H1 (cell line): Measurements from ENCODE around the gene NFKBIE. TPM values are rescaled to one million over a fixed set of nuclear protein-coding genes. Genes with fewer than 3 reads are reported as not detected.

Experiments
- CTCF ChIA-PET: fragments of 300-600 bp; sonication (Branson Sonifier 250); formaldehyde crosslinking; loops from one replicate; lab custom pipeline; 2021; ENCODE audit not compliant: partially characterized antibody; lab: Charles Lee
- POLR2A ChIA-PET: fragments of 300-600 bp; sonication (Branson Sonifier 250); formaldehyde crosslinking; loops from one replicate; lab custom pipeline; 2021; ENCODE audit warnings: inconsistent platforms; ENCODE audit not compliant: partially characterized antibody; lab: Charles Lee
- DNase-seq, 2 experiments: peaks; one replicate each; pipeline versions ENCODE4 v3.0.0 to v3.0.0-alpha.2; 2010 to 2022; ENCODE audit warnings: low spot score in 2 of 2, low read depth in 1 of 2, mixed read lengths in 1 of 2
- FAIRE-seq: peaks from 2 replicates; lab custom pipeline; 2011; peaks lifted over from hg19 to GRCh38; lab: Jason Lieb, UNC
- H2AFZ ChIP-seq: 2 replicates; pipeline ENCODE4 v1.8.1; 2012; ENCODE audit warnings: low read length, inconsistent platforms
- H2AK5ac ChIP-seq: 2 replicates; pipeline ENCODE4 v1.6.1; 2013; ENCODE audit warnings: low read depth, low read length
- H2BK120ac ChIP-seq: replicated peaks from 2 replicates; pipeline ENCODE3; 2013; ENCODE audit warnings: low read depth, low read length, inconsistent platforms
- H2BK12ac ChIP-seq: 2 replicates; pipeline ENCODE4 v1.6.1; 2013; ENCODE audit warnings: low read depth, low read length
- H2BK15ac ChIP-seq: 2 replicates; pipeline ENCODE4 v1.6.1; 2013; ENCODE audit warnings: low read length
- H2BK20ac ChIP-seq: 2 replicates; pipeline ENCODE4 v1.6.1; 2013; ENCODE audit warnings: low read length
- H2BK5ac ChIP-seq: 2 replicates; pipeline ENCODE4 v1.6.1; 2013; ENCODE audit warnings: low read depth, low read length
- H3K14ac ChIP-seq: 2 replicates; pipeline ENCODE4 v1.6.1; 2013; ENCODE audit warnings: inconsistent platforms; ENCODE audit not compliant: insufficient read length
- H3K18ac ChIP-seq: 2 replicates; pipeline ENCODE4 v1.6.1; 2013; ENCODE audit warnings: low read length; ENCODE audit errors: extremely low read depth
- H3K23ac ChIP-seq: 2 replicates; pipeline ENCODE4 v1.6.1; 2013; ENCODE audit warnings: inconsistent platforms; ENCODE audit not compliant: insufficient read length
- H3K23me2 ChIP-seq: 2 replicates; pipeline ENCODE4 v1.6.1; 2013; ENCODE audit warnings: low read depth, low read length
- H3K27ac ChIP-seq: 2 replicates; pipeline ENCODE4 v1.6.1; 2011; ENCODE audit warnings: low read depth, low read length, inconsistent platforms
- H3K27me3 ChIP-seq, 4 experiments: replicated peaks in 1 of 4; 1 replicate in 1 of 4; 2 replicates in 3 of 4; pipeline versions ENCODE4 v1.6.1 to v1.8.1; 2011 to 2013; ENCODE audit warnings: low read length in 3 of 4, mild to moderate bottlenecking in 3 of 4, inconsistent platforms in 2 of 4, mixed read lengths in 2 of 4, moderate library complexity in 1 of 4; ENCODE audit not compliant: control insufficient read depth in 3 of 4, insufficient read depth in 3 of 4; ENCODE audit errors: extremely low read depth in 1 of 4
- H3K36me3 ChIP-seq, 4 experiments: 2 replicates each; pipeline versions ENCODE4 v1.6.1 to v1.8.1; 2011 to 2013; ENCODE audit warnings: mild to moderate bottlenecking in 4 of 4, low read length in 3 of 4, moderate library complexity in 2 of 4, control low read depth in 1 of 4, inconsistent platforms in 1 of 4; ENCODE audit not compliant: insufficient read depth in 4 of 4, control insufficient read depth in 2 of 4
- H3K4ac ChIP-seq: replicated peaks from 2 replicates; pipeline ENCODE3; 2013; ENCODE audit warnings: low read length, low read depth, mixed read lengths, inconsistent platforms; ENCODE audit not compliant: insufficient read length
- H3K4me1 ChIP-seq, 4 experiments: replicated peaks in 1 of 4; 1 replicate in 1 of 4; 2 replicates in 3 of 4; pipeline versions ENCODE4 v1.6.1 to v1.8.1; 2011 to 2013; ENCODE audit warnings: low read length in 3 of 4, inconsistent platforms in 2 of 4, mixed read lengths in 1 of 4; ENCODE audit not compliant: insufficient read depth in 4 of 4, control insufficient read depth in 3 of 4
- H3K4me2 ChIP-seq, 2 experiments: 2 replicates each; pipeline versions ENCODE4 v1.6.1 to v1.8.1; 2011 to 2013; ENCODE audit warnings: low read depth in 2 of 2, low read length in 2 of 2, control low read depth in 1 of 2, inconsistent platforms in 1 of 2, mild to moderate bottlenecking in 1 of 2; ENCODE audit not compliant: insufficient read depth in 1 of 2
- H3K4me3 ChIP-seq, 4 experiments: fragments of 200-600, 300-600 bp in 1 of 4; sonication (generic), shearing (Covaris generic), sonication (Bioruptor Twin) in 1 of 4; 2 replicates each; pipeline versions ENCODE4 v1.5.1 to v1.8.1; 2011 to 2016; ENCODE audit warnings: low read length in 4 of 4, low read depth in 3 of 4, control low read depth in 2 of 4, inconsistent platforms in 2 of 4, mild to moderate bottlenecking in 2 of 4, mixed read lengths in 1 of 4, moderate library complexity in 1 of 4; ENCODE audit not compliant: insufficient read depth in 2 of 4; ENCODE audit errors: extremely low read depth in 1 of 4
- H3K56ac ChIP-seq: replicated peaks from 2 replicates; pipeline ENCODE3; 2013; ENCODE audit warnings: low read depth, mild to moderate bottlenecking, mixed read lengths, low read length, inconsistent platforms; ENCODE audit not compliant: insufficient read length
- H3K79me1 ChIP-seq: 2 replicates; pipeline ENCODE4 v1.6.1; 2013; ENCODE audit warnings: low read depth, low read length, control low read depth
- H3K79me2 ChIP-seq, 2 experiments: 2 replicates each; pipeline versions ENCODE4 v1.6.1 to v1.8.1; 2012 to 2013; ENCODE audit warnings: low read length in 2 of 2, mild to moderate bottlenecking in 2 of 2, inconsistent platforms in 1 of 2; ENCODE audit not compliant: insufficient read depth in 2 of 2, control insufficient read depth in 1 of 2
- H3K9ac ChIP-seq, 4 experiments: replicated peaks in 1 of 4; 1 replicate in 1 of 4; 2 replicates in 3 of 4; pipeline versions ENCODE4 v1.6.1 to v1.8.1; 2011 to 2013; ENCODE audit warnings: low read depth in 3 of 4, low read length in 3 of 4, control low read depth in 2 of 4, mild to moderate bottlenecking in 2 of 4, moderate library complexity in 2 of 4, inconsistent platforms in 1 of 4; ENCODE audit errors: extremely low read depth in 1 of 4
- H3K9me3 ChIP-seq, 2 experiments: 2 replicates each; pipeline versions ENCODE4 v1.6.1 to v1.8.1; 2012 to 2013; ENCODE audit warnings: mild to moderate bottlenecking in 2 of 2, moderate library complexity in 2 of 2, control low read depth in 1 of 2, inconsistent platforms in 1 of 2, low read depth in 1 of 2, low read length in 1 of 2, mixed read lengths in 1 of 2; ENCODE audit not compliant: insufficient read depth in 2 of 2
- H4K20me1 ChIP-seq, 2 experiments: replicated peaks in 1 of 2; 2 replicates each; pipeline versions ENCODE3 to v1.8.1; 2011 to 2013; ENCODE audit warnings: inconsistent platforms in 2 of 2, low read length in 2 of 2, mild to moderate bottlenecking in 1 of 2; ENCODE audit not compliant: insufficient read depth in 2 of 2, control insufficient read depth in 1 of 2
- H4K5ac ChIP-seq: 2 replicates; pipeline ENCODE4 v1.6.1; 2013; ENCODE audit warnings: low read length, low read depth, mixed read lengths, inconsistent platforms; ENCODE audit not compliant: insufficient read length
- H4K8ac ChIP-seq: 2 replicates; pipeline ENCODE4 v1.8.0; 2013; ENCODE audit warnings: mild to moderate bottlenecking, moderate library complexity, low read length, inconsistent platforms; ENCODE audit not compliant: insufficient read depth; ENCODE audit errors: extremely low read depth
- H4K91ac ChIP-seq: replicated peaks from 2 replicates; pipeline ENCODE3; 2013; ENCODE audit warnings: low read length, mixed read lengths, inconsistent platforms; ENCODE audit not compliant: insufficient read length
- ATF3 ChIP-seq: IDR thresholded peaks from 2 replicates; pipeline ENCODE4 v1.6.1; 2011; ENCODE audit warnings: low read depth, mild to moderate bottlenecking, low read length; ENCODE audit not compliant: insufficient read depth
- BCL11A ChIP-seq, 2 experiments: IDR thresholded peaks; one replicate each; pipeline ENCODE4 v1.6.1; 2011; ENCODE audit warnings: low read depth in 2 of 2, low read length in 2 of 2, mild to moderate bottlenecking in 2 of 2
- BRCA1 ChIP-seq: IDR thresholded peaks from 2 replicates; pipeline ENCODE4 v1.6.1; 2012; ENCODE audit warnings: low read depth, low read length, improper control_type of control experiment
- CHD1 ChIP-seq: IDR thresholded peaks from 2 replicates; pipeline ENCODE4 v1.6.1; 2012; ENCODE audit warnings: low read depth, low read length, improper control_type of control experiment
- E2F6 ChIP-seq: IDR thresholded peaks from 2 replicates; pipeline ENCODE4 v1.6.1; 2012; ENCODE audit warnings: inconsistent platforms
- GABPA ChIP-seq: IDR thresholded peaks from 2 replicates; pipeline ENCODE4 v1.6.1; 2011; ENCODE audit warnings: mild to moderate bottlenecking, low read length, moderate library complexity, borderline replicate concordance; ENCODE audit not compliant: insufficient read depth
- GTF2F1 ChIP-seq: IDR thresholded peaks from 2 replicates; pipeline ENCODE4 v1.6.1; 2012; ENCODE audit warnings: low read depth, low read length, improper control_type of control experiment, borderline replicate concordance
- JUN ChIP-seq: IDR thresholded peaks from 2 replicates; pipeline ENCODE4 v1.6.1; 2011; ENCODE audit warnings: low read depth, mild to moderate bottlenecking, improper control_type of control experiment, low read length
- JUND ChIP-seq: IDR thresholded peaks from 2 replicates; pipeline ENCODE4 v1.6.1; 2011; ENCODE audit warnings: mild to moderate bottlenecking, improper control_type of control experiment, low read length
- SIX5 ChIP-seq: IDR thresholded peaks from 2 replicates; pipeline ENCODE4 v1.6.1; 2011; ENCODE audit warnings: mild to moderate bottlenecking, low read depth, low read length
- SUZ12 ChIP-seq: fragments of 200-600 bp; sonication (generic); IDR thresholded peaks from 2 replicates; pipeline ENCODE4 v1.6.1; 2012; ENCODE audit warnings: mild to moderate bottlenecking, inconsistent platforms, low read length, moderate library complexity, mixed read lengths
- TAF1 ChIP-seq: IDR thresholded peaks from 2 replicates; pipeline ENCODE4 v1.6.1; 2011; ENCODE audit warnings: mild to moderate bottlenecking, low read depth, low read length
- TBP ChIP-seq: IDR thresholded peaks from 2 replicates; pipeline ENCODE4 v1.6.1; 2011; ENCODE audit warnings: low read depth, low read length, improper control_type of control experiment
- WGBS, 2 experiments: shearing (Covaris generic) in 1 of 2; methylation state at CpG; one replicate each; pipeline versions ENCODE4 v1.1.6 to v1.1.7; 2013 to 2015; ENCODE audit warnings: low lambda C conversion rate in 2 of 2, mixed read lengths in 2 of 2, inconsistent platforms in 1 of 2, low coverage in 1 of 2, missing lambda C conversion rate in 1 of 2; ENCODE audit not compliant: insufficient replicate concordance in 2 of 2, insufficient coverage in 1 of 2, insufficient read length in 1 of 2; ENCODE audit errors: extremely low coverage in 1 of 2, missing lambda C conversion rate in 1 of 2; 5-methylcytosine and 5-hydroxymethylcytosine counted together
- polyA plus RNA-seq, 7 experiments: library from polyadenylated mRNA; depleted of rRNA in 3 of 7; stranded (reverse) in 5 of 7; unstranded in 2 of 7; fragments of >200 nt in 5 of 7; fragments of 200-250 nt in 2 of 7; gene quantifications; 1 replicate in 5 of 7; 2 replicates in 1 of 7; 4 replicates in 1 of 7; pipeline versions ENCODE4 v1.2.1 to v1.2.3, GENCODE V29; 2011 to 2013; ENCODE audit warnings: missing spikeins in 2 of 7, mixed read lengths in 2 of 7
- total RNA-seq: library from RNA; stranded (reverse); fragmentation: NEBNext Ultra II Directional; extraction: Animal tissue kit (Norgen Biotek cat#: 25700); gene quantifications from 2 replicates; pipeline ENCODE4 v1.2.1, GENCODE V29; 2021

The NFKBIE gene
- total and polyA plus RNA-seq, 2 of the 8 experiments (the other 6 are each of a cell fraction or from before 2014, with no cell fraction given): 13.5 to 19.2 TPM

- Histone ChIP-seq H3K4me2 (no peak overlapping the region), H2BK15ac (no peak overlapping the region), H2AK5ac (no peak overlapping the region), H3K14ac (no peak overlapping the region), H4K8ac (peak overlapping the region; percentile 8), H3K23ac (no peak overlapping the region), H3K27ac (no peak overlapping the region), H3K23me2 (no peaks in the 10 kb centered on the region), H2BK120ac (no peak overlapping the region), H2BK20ac (no peak overlapping the region), H3K79me1 (no peaks in the 10 kb centered on the region), H3K4me3 (no peak overlapping the region), H2BK12ac (no peak overlapping the region), H3K9ac (no peak overlapping the region), H3K79me2 (no peaks in the 10 kb centered on the region), H3K27me3 (peaks cover 0 to 7% (median 1%) of the 10 kb centered on the region in 4 experiments; a peak in 3 of 7 replicates), H3K9me3 (no peaks in the 10 kb centered on the region), H3K4ac (no peak overlapping the region), H3K4me1 (no peaks in the 10 kb centered on the region), H3K36me3 (no peaks in the 10 kb centered on the region), H2BK5ac (no peak overlapping the region), H2AFZ (no peak overlapping the region), H4K20me1 (no peaks in the 10 kb centered on the region), H3K56ac (no peak overlapping the region), H4K91ac (no peak overlapping the region), H3K18ac (no peak overlapping the region), H4K5ac (no peak overlapping the region)
- no peak for DNase-seq
- WGBS, 2 experiments: 78% methylated on average over 7 of the region's 7 CpGs; no CpG with 5 or more reads in 1 of the 2 experiments
- POLR2A ChIA-PET: interaction anchor here (1.0 to 5.1 kb wide), 4 partner anchors 7 to 64 kb away, joined by 3 to 48 read pairs (median 6); no protein-coding TSS in a partner anchor
- CTCF ChIA-PET: interaction anchor here (1.0 to 3.0 kb wide), 6 partner anchors 8 to 22 kb away, joined by 3 to 13 read pairs (median 6); no protein-coding TSS in a partner anchor
- FAIRE-seq: no peak
- TF ChIP-seq JUND (no peak), CHD1 (no peak), TBP (no peak), SIX5 (no peak), ATF3 (no peak), JUN (no peak), TAF1 (no peak), E2F6 (no peak), SUZ12 (no peak), GABPA (no peak), BCL11A (IDR thresholded peaks at IDR 0.05; ENCODE audit: low read depth in 2 of 2, low read length in 2 of 2) (no peak), BRCA1 (no peak), GTF2F1 (no peak)
Measured at GRCh38 chr6:44289726-44290260, 24.4 kb upstream of the NFKBIE start.
